WTC11 (cell line): ENCODE results near the gene PWP2. TPM values are rescaled to one million over a fixed set of nuclear protein-coding genes. Genes with fewer than 3 reads are reported as not detected.

ENCODE experiments used
- ATAC-seq: fragments of 200-7000 bp; cut with Tn5 transposase; 2 replicates; pipeline ENCODE4 v1.10.0; 2021; ENCODE audit warnings: mild to moderate bottlenecking, moderate library complexity
- CTCF ChIA-PET: fragments of 300-600 bp; sonication (Branson Sonifier 250); formaldehyde crosslinking; loops from one replicate; lab custom pipeline; 2021; ENCODE audit warnings: antibody characterized with exemption; lab: Charles Lee
- POLR2A ChIA-PET: fragments of 350-600 bp; sonication (Branson Sonifier 250); formaldehyde crosslinking; loops from one replicate; lab custom pipeline; 2021; ENCODE audit warnings: antibody characterized with exemption; lab: Charles Lee
- DNase-seq: peaks from one replicate; pipeline ENCODE4 v3.0.0; 2021; ENCODE audit warnings: low spot score
- H3K27ac Mint-ChIP-seq: 2 replicates; pipeline ENCODE4 v1.8.0; 2021; ENCODE audit warnings: mixed read lengths
- H3K27me3 Mint-ChIP-seq: 2 replicates; pipeline ENCODE4 v1.8.0; 2021; ENCODE audit warnings: low read depth, mild to moderate bottlenecking, moderate library complexity, mixed read lengths
- H3K36me3 Mint-ChIP-seq: 2 replicates; pipeline ENCODE4 v1.8.0; 2021; ENCODE audit warnings: mixed read lengths
- H3K4me1 Mint-ChIP-seq: 2 replicates; pipeline ENCODE4 v1.8.0; 2022; ENCODE audit warnings: mixed read lengths
- H3K4me3 Mint-ChIP-seq: 2 replicates; pipeline ENCODE4 v1.8.0; 2021; ENCODE audit warnings: mild to moderate bottlenecking, moderate library complexity, mixed read lengths
- H3K9me3 Mint-ChIP-seq: 2 replicates; pipeline ENCODE4 v1.8.0; 2021; ENCODE audit warnings: mixed read lengths
- ARID4B ChIP-seq: sonication (generic); formaldehyde crosslinking; IDR thresholded peaks from 2 replicates; pipeline ENCODE4 v1.8.0; 2023; ENCODE audit warnings: missing genetic modification reagents, mild to moderate bottlenecking, borderline replicate concordance
- ATF1 ChIP-seq: sonication (generic); formaldehyde crosslinking; IDR thresholded peaks from 2 replicates; pipeline ENCODE4 v1.8.1; 2023; ENCODE audit warnings: mild to moderate bottlenecking, moderate library complexity, missing genetic modification reagents
- ATF6 ChIP-seq: sonication (generic); formaldehyde crosslinking; IDR thresholded peaks from 2 replicates; pipeline ENCODE4 v1.8.1; 2023; ENCODE audit warnings: mild to moderate bottlenecking, missing genetic modification reagents
- E2F4 ChIP-seq: sonication (generic); formaldehyde crosslinking; IDR thresholded peaks from 2 replicates; pipeline ENCODE4 v1.8.1; 2022; ENCODE audit warnings: low read depth, mild to moderate bottlenecking, moderate library complexity, missing genetic modification reagents, borderline replicate concordance
- ELF4 ChIP-seq: sonication (generic); formaldehyde crosslinking; IDR thresholded peaks from 2 replicates; pipeline ENCODE4 v1.8.1; 2022; ENCODE audit warnings: low read depth, mild to moderate bottlenecking, moderate library complexity, missing genetic modification reagents
- ERG ChIP-seq: fragments of 250-450 bp; sonication (Bioruptor Pico); IDR thresholded peaks from 2 replicates; pipeline ENCODE4 v1.8.0; 2021; ENCODE audit warnings: mild to moderate bottlenecking
- FOXP4 ChIP-seq: sonication (generic); formaldehyde crosslinking; IDR thresholded peaks from 2 replicates; pipeline ENCODE4 v1.8.0; 2022; ENCODE audit warnings: mild to moderate bottlenecking, missing genetic modification reagents
- GABPB1 ChIP-seq: sonication (generic); formaldehyde crosslinking; IDR thresholded peaks from 2 replicates; pipeline ENCODE4 v1.8.1; 2023; ENCODE audit warnings: mild to moderate bottlenecking, missing genetic modification reagents
- NR1H2 ChIP-seq: sonication (generic); formaldehyde crosslinking; IDR thresholded peaks from 2 replicates; pipeline ENCODE4 v1.9.0; 2021; ENCODE audit warnings: mild to moderate bottlenecking, moderate library complexity, missing genetic modification reagents
- PREB ChIP-seq: sonication (generic); formaldehyde crosslinking; IDR thresholded peaks from 2 replicates; pipeline ENCODE4 v1.8.1; 2022; ENCODE audit warnings: mild to moderate bottlenecking, missing genetic modification reagents, moderate library complexity, borderline replicate concordance
- total RNA-seq: library from RNA; stranded (reverse); gene quantifications from 3 replicates; pipeline ENCODE4 v1.2.3, GENCODE V29; 2021

The PWP2 gene
- total RNA-seq, 1 experiment from 2014 or later, result 41.6 TPM

- Mint-ChIP-seq H3K36me3 (peaks cover 41% of the 10 kb centered on the region), H3K4me1 (peaks cover 7% of the 10 kb centered on the region), H3K27me3 (no peaks in the 10 kb centered on the region), H3K9me3 (no peaks in the 10 kb centered on the region), H3K27ac (0 out of 2 replicates have a peak overlapping the region, but pooled peaks have one; percentile 27), H3K4me3 (no peak overlapping the region)
- TF ChIP-seq ERG, result no peak
- TF ChIP-seq ELF4 (CRISPR knock-in tag), result no peak
- TF ChIP-seq ATF1 (CRISPR knock-in tag), result no peak
- no peak for TF ChIP-seq GABPB1 (CRISPR knock-in tag)
- TF ChIP-seq NR1H2 (CRISPR knock-in tag), result no peak
- TF ChIP-seq FOXP4 (CRISPR knock-in tag), result no peak
- TF ChIP-seq ARID4B (CRISPR knock-in tag), result no peak
- ATAC-seq (no peak), DNase-seq (no peak)
- POLR2A ChIA-PET, result no interaction called here
- CTCF ChIA-PET, result no interaction called here
Measured at GRCh38 chr21:44082648-44083440, 24.4 kb upstream of the PWP2 start.

- peaks cover 48% of the 10 kb centered on the region for H3K36me3 Mint-ChIP-seq
- CTCF ChIA-PET, result no interaction called here
Measured at GRCh38 chr21:44083631-44084291, 23.4 kb upstream of the PWP2 start.

More at GRCh38 chr21:44083631-44084291, 23.4 kb upstream of the PWP2 start:
- H3K27ac Mint-ChIP-seq, result no peak overlapping the region
- TF ChIP-seq E2F4 (no peak), ATF6 (CRISPR knock-in tag) (no peak), PREB (CRISPR knock-in tag) (no peak)
- ATAC-seq (no peak), DNase-seq (no peak)
- H3K4me1 Mint-ChIP-seq, result no peaks in the 10 kb centered on the region
- H3K27me3 Mint-ChIP-seq, result no peaks in the 10 kb centered on the region
- POLR2A ChIA-PET, result no interaction called here
- no peaks in the 10 kb centered on the region for H3K9me3 Mint-ChIP-seq
- H3K4me3 Mint-ChIP-seq, result no peak overlapping the region
